SU-DHL-6 (cell line): Measurements from ENCODE around the gene EXOC3.

ENCODE experiments used
- H2AFZ ChIP-seq: fragments of 200-600 bp; sonication (generic); 2 replicates; pipeline ENCODE4 v1.6.1; 2014; ENCODE audit warnings: low read depth, mild to moderate bottlenecking, moderate library complexity, mixed read lengths, antibody characterized with exemption, low read length; ENCODE audit not compliant: severe bottlenecking
- H3F3A ChIP-seq: fragments of 200-600 bp; shearing (Covaris generic); 2 replicates; pipeline ENCODE4 v1.6.0; 2016; ENCODE audit warnings: antibody characterized with exemption, mild to moderate bottlenecking; ENCODE audit not compliant: insufficient read depth
- H3K27ac ChIP-seq: fragments of 200-600 bp; sonication (generic); 2 replicates; pipeline ENCODE4 v1.5.1; 2016; ENCODE audit warnings: low read depth, mild to moderate bottlenecking, low read length, moderate library complexity, mixed read lengths
- H3K27me3 ChIP-seq: fragments of 200-600 bp; sonication (generic), shearing (Covaris generic); 2 replicates; pipeline ENCODE4 v1.6.0; 2014; ENCODE audit warnings: mild to moderate bottlenecking, low read length
- H3K36me3 ChIP-seq: fragments of 200-600 bp; sonication (generic); 2 replicates; pipeline ENCODE4 v1.6.1; 2014; ENCODE audit warnings: mild to moderate bottlenecking, low read length, mixed read lengths
- H3K4me2 ChIP-seq: fragments of 300-600, 200-600 bp; shearing (Covaris generic), sonication (generic); 2 replicates; pipeline ENCODE4 v1.6.0; 2014; ENCODE audit warnings: low read length, low read depth, mild to moderate bottlenecking; ENCODE audit not compliant: poor library complexity, severe bottlenecking
- H3K4me3 ChIP-seq: fragments of 200-600 bp; sonication (generic); 2 replicates; pipeline ENCODE4 v1.5.1; 2014; ENCODE audit warnings: antibody characterized with exemption, low read length, mild to moderate bottlenecking, mixed read lengths; ENCODE audit not compliant: insufficient read depth, poor library complexity, severe bottlenecking
- H3K79me2 ChIP-seq: fragments of 200-600 bp; sonication (generic); 2 replicates; pipeline ENCODE4 v1.6.1; 2014; ENCODE audit warnings: mild to moderate bottlenecking, low read length, moderate library complexity; ENCODE audit not compliant: insufficient read depth
- H3K9ac ChIP-seq: fragments of 200-600 bp; sonication (generic); 2 replicates; pipeline ENCODE4 v1.7.0; 2014; ENCODE audit warnings: mild to moderate bottlenecking, low read length
- H3K9me2 ChIP-seq: fragments of 200-600 bp; sonication (generic); replicated peaks from 2 replicates; pipeline ENCODE4 v1.6.1; 2014; ENCODE audit warnings: low read length; ENCODE audit not compliant: insufficient read depth
- H3K9me3 ChIP-seq: fragments of 200-600 bp; sonication (generic); 2 replicates; pipeline ENCODE4 v1.6.1; 2014; ENCODE audit warnings: low read length, mixed read lengths; ENCODE audit not compliant: insufficient read depth
- H4K20me1 ChIP-seq: fragments of 200-600 bp; sonication (generic); 2 replicates; pipeline ENCODE4 v1.6.1; 2014; ENCODE audit warnings: low read depth, mild to moderate bottlenecking, antibody characterized with exemption, low read length, moderate library complexity, mixed read lengths
- EZH2phosphoT487 ChIP-seq: fragments of 200-600 bp; sonication (generic), shearing (Covaris generic); conservative IDR thresholded peaks from 2 replicates; pipeline ENCODE4 v1.6.1; 2018; ENCODE audit warnings: mild to moderate bottlenecking, antibody characterized with exemption, low read length, moderate library complexity, mixed read lengths
- TF ChIP-seq, protein P1 (sequence below): fragments of 200-600 bp; sonication (generic); IDR thresholded peaks from one replicate; pipeline ENCODE4 v1.5.1; 2017; ENCODE audit warnings: antibody characterized with exemption, mild to moderate bottlenecking, low read length, moderate library complexity; ENCODE audit not compliant: insufficient read depth, poor library complexity, severe bottlenecking

Gene EXOC3

DNA sequence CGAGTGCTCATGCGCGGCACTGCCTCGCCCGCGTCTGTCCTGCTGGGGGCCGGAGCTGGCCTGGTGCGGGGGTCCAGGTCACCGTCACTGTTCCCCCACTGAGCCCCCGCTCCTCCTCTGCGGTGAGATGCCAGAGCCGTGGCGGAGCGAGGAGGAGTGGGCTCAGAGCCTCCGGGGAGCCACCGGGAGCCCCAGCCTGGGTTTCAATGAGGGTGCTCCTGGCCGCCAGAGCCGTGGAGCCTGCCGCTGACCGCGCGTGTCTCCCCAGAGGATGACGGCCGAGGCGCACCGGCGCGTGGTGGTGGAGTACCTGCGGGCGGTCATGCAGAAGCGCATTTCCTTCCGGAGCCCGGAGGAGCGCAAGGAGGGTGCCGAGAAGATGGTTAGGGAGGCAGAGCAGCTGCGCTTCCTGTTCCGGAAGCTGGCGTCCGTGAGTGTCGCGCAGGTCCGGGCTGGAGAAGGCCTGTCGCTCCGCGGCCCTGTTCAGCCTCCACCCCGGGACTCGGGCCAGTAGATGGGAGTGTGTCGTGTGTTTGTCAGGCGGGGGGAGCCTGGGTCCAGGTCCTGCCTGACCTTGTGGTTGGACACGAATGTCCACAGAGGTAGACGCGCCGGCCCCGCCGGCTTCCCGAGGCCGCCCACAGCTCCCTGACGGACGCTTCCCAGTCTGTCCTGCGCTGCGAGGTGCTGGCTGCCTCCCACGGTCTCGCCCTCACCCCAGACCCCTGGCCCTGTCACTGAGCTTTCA, 22.0 kb downstream of the EXOC3 start:
- Histone ChIP-seq H3K36me3 (peaks cover 4% of the 10 kb centered on the region; the same call in 1 of the 2 replicates), H3K4me2 (no peak overlapping the region), H3K27ac (no peak overlapping the region), H3K9me2 (no peaks in the 10 kb centered on the region), H3K9ac (no peak overlapping the region), H3F3A (no peaks in the 10 kb centered on the region), H3K79me2 (no peaks in the 10 kb centered on the region), H3K27me3 (no peaks in the 10 kb centered on the region), H4K20me1 (no peaks in the 10 kb centered on the region), H3K4me3 (no peak overlapping the region), H2AFZ (no peak overlapping the region), H3K9me3 (no peaks in the 10 kb centered on the region)
- no peak for TF ChIP-seq EZH2phosphoT487
- TF ChIP-seq, protein P1, sequence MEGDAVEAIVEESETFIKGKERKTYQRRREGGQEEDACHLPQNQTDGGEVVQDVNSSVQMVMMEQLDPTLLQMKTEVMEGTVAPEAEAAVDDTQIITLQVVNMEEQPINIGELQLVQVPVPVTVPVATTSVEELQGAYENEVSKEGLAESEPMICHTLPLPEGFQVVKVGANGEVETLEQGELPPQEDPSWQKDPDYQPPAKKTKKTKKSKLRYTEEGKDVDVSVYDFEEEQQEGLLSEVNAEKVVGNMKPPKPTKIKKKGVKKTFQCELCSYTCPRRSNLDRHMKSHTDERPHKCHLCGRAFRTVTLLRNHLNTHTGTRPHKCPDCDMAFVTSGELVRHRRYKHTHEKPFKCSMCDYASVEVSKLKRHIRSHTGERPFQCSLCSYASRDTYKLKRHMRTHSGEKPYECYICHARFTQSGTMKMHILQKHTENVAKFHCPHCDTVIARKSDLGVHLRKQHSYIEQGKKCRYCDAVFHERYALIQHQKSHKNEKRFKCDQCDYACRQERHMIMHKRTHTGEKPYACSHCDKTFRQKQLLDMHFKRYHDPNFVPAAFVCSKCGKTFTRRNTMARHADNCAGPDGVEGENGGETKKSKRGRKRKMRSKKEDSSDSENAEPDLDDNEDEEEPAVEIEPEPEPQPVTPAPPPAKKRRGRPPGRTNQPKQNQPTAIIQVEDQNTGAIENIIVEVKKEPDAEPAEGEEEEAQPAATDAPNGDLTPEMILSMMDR, result no peak

GRCh38 chr5:465591-466403, 22.8 kb downstream of the EXOC3 start:
- Histone ChIP-seq H4K20me1 (no peaks in the 10 kb centered on the region), H3K9me2 (no peaks in the 10 kb centered on the region), H3K36me3 (peaks cover 4% of the 10 kb centered on the region; the same call in 1 of the 2 replicates), H3K79me2 (no peaks in the 10 kb centered on the region), H3K27me3 (no peaks in the 10 kb centered on the region), H3K4me3 (no peak overlapping the region), H3K9me3 (no peaks in the 10 kb centered on the region), H3F3A (no peaks in the 10 kb centered on the region), H3K27ac (no peak overlapping the region), H3K4me2 (no peak overlapping the region), H2AFZ (no peak overlapping the region), H3K9ac (no peak overlapping the region)
- no peak for TF ChIP-seq EZH2phosphoT487

DNA sequence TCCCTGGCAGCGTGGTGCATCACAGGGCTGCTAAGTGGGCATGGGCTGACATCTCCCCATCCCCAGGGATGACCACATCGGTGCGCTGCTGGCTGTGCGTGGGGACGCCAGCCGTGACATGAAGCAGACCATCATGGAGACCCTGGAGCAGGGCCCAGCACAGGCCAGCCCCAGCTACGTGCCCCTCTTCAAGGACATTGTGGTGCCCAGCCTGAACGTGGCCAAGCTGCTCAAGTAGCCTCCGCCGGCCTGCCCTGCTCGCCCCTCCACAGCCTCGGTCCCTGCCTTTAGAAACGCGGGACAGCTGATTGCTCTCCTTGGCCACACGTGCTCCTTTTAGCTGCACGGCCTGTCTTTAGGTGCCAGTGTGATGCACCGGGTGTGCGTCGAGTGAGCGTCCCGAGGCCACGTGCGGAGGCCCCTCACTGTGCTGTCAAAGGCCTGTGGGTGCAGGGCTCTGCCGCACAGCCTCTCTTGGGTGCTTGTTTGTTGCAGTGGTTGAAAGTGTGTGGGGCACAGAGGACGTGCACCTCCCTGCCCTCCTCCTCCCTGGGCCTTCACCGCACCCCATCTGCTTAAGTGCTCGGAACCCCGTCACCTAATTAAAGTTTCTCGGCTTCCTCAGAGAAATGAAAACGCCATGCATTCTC, 23.8 kb downstream of the EXOC3 start:
- H3K27ac ChIP-seq, result no peak overlapping the region
- peaks cover 3% of the 10 kb centered on the region for H3F3A ChIP-seq
- no peak overlapping the region for H3K4me2 ChIP-seq
- no peaks in the 10 kb centered on the region for H3K27me3 ChIP-seq
- TF ChIP-seq EZH2phosphoT487, result no peak
- TF ChIP-seq, protein P1, result no peak
- H3K36me3 ChIP-seq, result peaks cover 4% of the 10 kb centered on the region; the same call in 1 of the 2 replicates
- H3K4me3 ChIP-seq, result no peak overlapping the region
- H4K20me1 ChIP-seq, result no peaks in the 10 kb centered on the region
- H3K9me2 ChIP-seq, result no peaks in the 10 kb centered on the region
- no peaks in the 10 kb centered on the region for H3K9me3 ChIP-seq
- no peak overlapping the region for H2AFZ ChIP-seq
- H3K79me2 ChIP-seq, result peaks cover 4% of the 10 kb centered on the region
- H3K9ac ChIP-seq, result no peak overlapping the region
